Esophagus muscularis mucosa (tissue), 4 donors: ENCODE results near the gene MEIS1. TPM values are rescaled to one million over a fixed set of nuclear protein-coding genes. Genes with fewer than 3 reads are reported as not detected.

Source experiments
- DNase-seq: peaks from one replicate; pipeline ENCODE4 v3.0.0-alpha.2; 2017; ENCODE audit errors: extremely low spot score
- H3K27ac ChIP-seq, 4 donors: fragments of 200-600 bp; sonication (generic); replicated peaks in 1 of 4; 1 replicate in 3 of 4; 2 replicates in 1 of 4; pipeline ENCODE4 v1.5.1; 2016 to 2019; ENCODE audit warnings: mild to moderate bottlenecking in 1 of 4
- H3K27me3 ChIP-seq, 4 donors: fragments of 200-600 bp; sonication (generic); one replicate each; pipeline versions ENCODE4 v1.5.1 to v1.6.0; 2016 to 2019
- H3K36me3 ChIP-seq, 4 donors: fragments of 200-600 bp; sonication (generic); one replicate each; pipeline ENCODE4 v1.5.1; 2016 to 2019
- H3K4me1 ChIP-seq, 4 donors: fragments of 200-600 bp; sonication (generic); one replicate each; pipeline ENCODE4 v1.5.1; 2016 to 2019
- H3K4me3 ChIP-seq, 4 donors: fragments of 200-600 bp; sonication (generic); 1 replicate in 2 of 4; 2 replicates in 2 of 4; pipeline ENCODE4 v1.5.1; 2016 to 2019; ENCODE audit warnings: mild to moderate bottlenecking in 4 of 4, moderate library complexity in 1 of 4
- H3K9me3 ChIP-seq, 4 donors: fragments of 200-600 bp; sonication (generic); 1 replicate in 3 of 4; 2 replicates in 1 of 4; pipeline ENCODE4 v1.5.1; 2016 to 2019
- EP300 ChIP-seq: sonication (generic); formaldehyde crosslinking; IDR thresholded peaks from one replicate; pipeline ENCODE4 v1.6.1; 2017; ENCODE audit warnings: antibody characterized with exemption
- POLR2A ChIP-seq: fragments of 450-650 bp; IDR thresholded peaks from one replicate; pipeline ENCODE4 v1.6.1; 2017; ENCODE audit warnings: antibody characterized with exemption, moderate library complexity, mild to moderate bottlenecking, low read depth
- POLR2AphosphoS5 ChIP-seq, 2 donors: sonication (generic); formaldehyde crosslinking; IDR thresholded peaks; one replicate each; pipeline ENCODE4 v1.6.1; 2017; ENCODE audit warnings: antibody characterized with exemption in 2 of 2
- WGBS: methylation state at CpG from one replicate; pipeline ENCODE4 v1.1.5; 2018; 5-methylcytosine and 5-hydroxymethylcytosine counted together
- intact Hi-C: fragments of 100-400 bp; cut with DNase I; formaldehyde crosslinking; loops from one replicate; pipeline ENCODE4 v1.15.1; 2023
- total RNA-seq, 4 donors: library from RNA; depleted of rRNA; stranded (reverse); fragments of >200 nt; gene quantifications; one replicate each; pipeline versions ENCODE4 v1.1.0 to v1.2.1, GENCODE V29; 2016
- TF ChIP-seq, protein P1 (sequence below), 3 experiments: fragments of 200-600 bp in 2 of 3; fragments of 450-650 bp in 1 of 3; sonication (generic) in 2 of 3; IDR thresholded peaks; one replicate each; pipeline ENCODE4 v1.5.1; 2017 to 2019; ENCODE audit warnings: antibody characterized with exemption in 3 of 3, mild to moderate bottlenecking in 2 of 3, moderate library complexity in 1 of 3

MEIS1 gene
- total RNA-seq, 4 donors from 2014 or later = 89.8 to 166 (median 132) TPM

DNA sequence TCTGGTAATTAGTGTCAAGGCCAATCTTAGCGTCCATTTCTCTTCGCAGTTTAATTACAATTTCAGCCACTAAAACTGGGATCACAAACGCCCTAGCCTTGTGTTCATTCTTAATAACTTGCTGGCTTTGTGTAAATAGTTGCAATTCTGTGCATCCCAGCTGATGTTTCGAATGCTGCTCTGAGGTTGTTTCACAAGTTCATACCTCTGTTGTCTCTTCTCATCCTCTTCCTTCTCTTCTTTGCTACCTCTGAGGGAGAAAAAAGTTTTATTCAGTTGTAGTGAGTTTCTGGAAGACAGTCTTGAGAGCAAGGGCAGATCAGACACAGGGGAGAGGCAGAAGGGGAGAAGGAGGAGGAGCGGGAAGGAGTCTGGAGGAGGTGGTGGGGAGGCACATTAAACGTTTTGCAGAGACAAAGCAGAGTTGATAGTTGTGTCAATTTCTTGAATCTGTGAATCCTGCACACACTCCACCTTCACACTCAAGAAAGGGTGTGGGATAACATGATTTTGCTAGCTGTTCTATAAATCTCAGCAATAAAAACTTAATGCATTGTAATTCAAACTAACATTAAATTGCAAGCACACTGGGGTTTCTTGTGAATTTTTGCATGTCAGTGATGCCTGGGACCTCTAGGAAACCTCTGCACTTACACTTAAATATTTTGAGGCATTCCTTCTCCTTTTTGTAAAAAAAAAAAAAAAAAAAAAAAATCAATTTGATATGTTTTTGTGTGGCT lies 6.8 kb downstream of the MEIS1 start:
- Histone ChIP-seq H3K4me3 (peak overlapping the region; percentile 77 to 85 (median 80)), H3K4me1 (peaks cover 0 to 19% (median 10%) of the 10 kb centered on the region in 4 donors), H3K9me3 (no peaks in the 10 kb centered on the region), H3K27ac (peak overlapping the region; percentile 86 to 98 (median 93)), H3K27me3 (no peaks in the 10 kb centered on the region), H3K36me3 (peaks cover 0 to 41% (median 9%) of the 10 kb centered on the region in 4 donors)
- no peak for DNase-seq
- TF ChIP-seq POLR2AphosphoS5 (IDR thresholded peaks at IDR 0.05) = peak in 1 of 2 donors; percentile 22
- TF ChIP-seq POLR2A = no peak
- intact Hi-C loops = no loop called here
- 35% methylated on average over 6 of the region's 6 CpGs for WGBS

DNA sequence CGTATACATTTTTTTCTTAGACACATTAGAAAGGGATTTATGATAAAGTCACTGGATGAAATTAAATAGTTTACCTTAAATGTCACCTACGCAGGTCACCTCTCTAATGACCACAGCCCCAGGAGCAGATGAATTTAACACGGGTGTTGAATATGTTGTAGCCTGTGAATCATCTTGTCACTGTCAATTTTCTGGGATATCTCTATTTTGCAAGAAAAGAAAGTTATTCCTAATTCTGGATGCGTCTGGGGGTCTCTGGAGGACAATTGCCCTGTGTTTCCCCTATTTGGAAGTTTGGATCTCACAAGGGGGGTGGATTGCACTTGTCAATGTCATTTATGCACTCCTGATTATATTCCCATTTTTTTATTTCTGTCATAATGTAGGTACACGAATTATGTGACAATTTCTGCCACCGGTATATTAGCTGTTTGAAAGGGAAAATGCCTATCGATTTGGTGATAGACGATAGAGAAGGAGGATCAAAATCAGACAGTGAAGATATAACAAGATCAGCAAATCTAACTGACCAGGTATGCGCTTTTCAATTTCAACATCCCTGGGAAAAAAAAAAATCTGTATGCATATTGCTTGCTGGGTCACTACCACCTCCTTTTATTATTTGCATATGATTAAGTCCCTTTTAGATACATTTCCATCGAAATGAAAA lies 7.7 kb downstream of the MEIS1 start:
- WGBS = 38% methylated on average over 10 of the region's 10 CpGs
- no peak for DNase-seq
- TF ChIP-seq, protein P1, sequence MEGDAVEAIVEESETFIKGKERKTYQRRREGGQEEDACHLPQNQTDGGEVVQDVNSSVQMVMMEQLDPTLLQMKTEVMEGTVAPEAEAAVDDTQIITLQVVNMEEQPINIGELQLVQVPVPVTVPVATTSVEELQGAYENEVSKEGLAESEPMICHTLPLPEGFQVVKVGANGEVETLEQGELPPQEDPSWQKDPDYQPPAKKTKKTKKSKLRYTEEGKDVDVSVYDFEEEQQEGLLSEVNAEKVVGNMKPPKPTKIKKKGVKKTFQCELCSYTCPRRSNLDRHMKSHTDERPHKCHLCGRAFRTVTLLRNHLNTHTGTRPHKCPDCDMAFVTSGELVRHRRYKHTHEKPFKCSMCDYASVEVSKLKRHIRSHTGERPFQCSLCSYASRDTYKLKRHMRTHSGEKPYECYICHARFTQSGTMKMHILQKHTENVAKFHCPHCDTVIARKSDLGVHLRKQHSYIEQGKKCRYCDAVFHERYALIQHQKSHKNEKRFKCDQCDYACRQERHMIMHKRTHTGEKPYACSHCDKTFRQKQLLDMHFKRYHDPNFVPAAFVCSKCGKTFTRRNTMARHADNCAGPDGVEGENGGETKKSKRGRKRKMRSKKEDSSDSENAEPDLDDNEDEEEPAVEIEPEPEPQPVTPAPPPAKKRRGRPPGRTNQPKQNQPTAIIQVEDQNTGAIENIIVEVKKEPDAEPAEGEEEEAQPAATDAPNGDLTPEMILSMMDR (IDR thresholded peaks at IDR 0.05) = no peak
- TF ChIP-seq POLR2A = no peak
- TF ChIP-seq EP300 = no peak
- no peak for TF ChIP-seq POLR2AphosphoS5 (IDR thresholded peaks at IDR 0.05)
- Histone ChIP-seq H3K9me3 (no peaks in the 10 kb centered on the region), H3K36me3 (peaks cover 0 to 41% (median 9%) of the 10 kb centered on the region in 4 donors), H3K27ac (peak overlapping the region; percentile 86 to 98 (median 93)), H3K27me3 (no peaks in the 10 kb centered on the region), H3K4me3 (peak overlapping the region; percentile 77 to 85 (median 80)), H3K4me1 (peaks cover 0 to 27% (median 18%) of the 10 kb centered on the region in 4 donors)
- intact Hi-C loops = no loop called here

DNA sequence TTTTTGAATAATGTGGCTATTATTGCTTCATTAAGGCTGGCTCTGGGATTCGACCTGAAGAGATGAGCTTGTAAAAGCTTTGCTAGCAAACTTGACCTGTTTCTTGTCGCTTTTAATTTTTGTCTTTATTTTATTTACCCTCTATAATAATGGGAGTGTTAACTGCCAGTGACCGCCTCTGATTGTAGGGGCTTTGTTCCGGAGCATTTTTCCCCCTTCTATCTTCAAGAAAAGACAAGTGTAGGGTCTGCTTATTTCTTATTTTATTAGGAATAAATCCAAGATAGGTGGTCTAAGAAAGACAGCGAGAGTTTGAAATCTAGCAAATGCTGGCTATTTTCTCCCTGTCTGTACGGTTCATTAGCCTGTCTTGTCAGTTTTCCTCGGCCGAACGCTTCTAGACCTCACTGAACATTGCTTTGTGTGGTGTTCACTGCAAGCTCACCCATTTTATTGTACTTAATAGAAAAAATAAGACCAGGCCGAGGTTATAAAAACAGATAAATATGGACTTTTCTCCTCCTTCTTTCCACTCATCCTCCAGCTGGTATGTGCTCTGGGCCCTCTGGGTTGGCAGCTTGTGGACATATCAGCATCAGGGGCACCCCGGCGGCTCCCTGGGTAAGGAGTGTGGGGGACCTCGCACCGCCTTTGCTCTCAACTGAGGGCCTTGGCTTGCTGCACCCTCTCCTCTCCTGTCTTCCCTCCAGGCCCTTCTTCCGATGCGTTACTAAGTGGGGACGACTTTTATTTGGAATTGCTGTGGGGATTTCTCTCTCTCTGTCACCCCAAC lies 8.5 kb downstream of the MEIS1 start:
- H3K4me3 ChIP-seq = peak overlapping the region; percentile 77 to 85 (median 80)
- TF ChIP-seq POLR2AphosphoS5 (IDR thresholded peaks at IDR 0.05) (no peak), EP300 (no peak), POLR2A (no peak)
- TF ChIP-seq, protein P1 (IDR thresholded peaks at IDR 0.05) = no peak
- DNase-seq = no peak
- no peaks in the 10 kb centered on the region for H3K27me3 ChIP-seq
- peaks cover 0 to 34% (median 26%) of the 10 kb centered on the region in 4 donors for H3K4me1 ChIP-seq
- 30% methylated on average over 17 of the region's 17 CpGs for WGBS
- peaks cover 0 to 41% (median 9%) of the 10 kb centered on the region in 4 donors for H3K36me3 ChIP-seq
- intact Hi-C loops = no loop called here
- H3K9me3 ChIP-seq = no peaks in the 10 kb centered on the region
- H3K27ac ChIP-seq = peak overlapping the region; percentile 86 to 98 (median 93)

DNA sequence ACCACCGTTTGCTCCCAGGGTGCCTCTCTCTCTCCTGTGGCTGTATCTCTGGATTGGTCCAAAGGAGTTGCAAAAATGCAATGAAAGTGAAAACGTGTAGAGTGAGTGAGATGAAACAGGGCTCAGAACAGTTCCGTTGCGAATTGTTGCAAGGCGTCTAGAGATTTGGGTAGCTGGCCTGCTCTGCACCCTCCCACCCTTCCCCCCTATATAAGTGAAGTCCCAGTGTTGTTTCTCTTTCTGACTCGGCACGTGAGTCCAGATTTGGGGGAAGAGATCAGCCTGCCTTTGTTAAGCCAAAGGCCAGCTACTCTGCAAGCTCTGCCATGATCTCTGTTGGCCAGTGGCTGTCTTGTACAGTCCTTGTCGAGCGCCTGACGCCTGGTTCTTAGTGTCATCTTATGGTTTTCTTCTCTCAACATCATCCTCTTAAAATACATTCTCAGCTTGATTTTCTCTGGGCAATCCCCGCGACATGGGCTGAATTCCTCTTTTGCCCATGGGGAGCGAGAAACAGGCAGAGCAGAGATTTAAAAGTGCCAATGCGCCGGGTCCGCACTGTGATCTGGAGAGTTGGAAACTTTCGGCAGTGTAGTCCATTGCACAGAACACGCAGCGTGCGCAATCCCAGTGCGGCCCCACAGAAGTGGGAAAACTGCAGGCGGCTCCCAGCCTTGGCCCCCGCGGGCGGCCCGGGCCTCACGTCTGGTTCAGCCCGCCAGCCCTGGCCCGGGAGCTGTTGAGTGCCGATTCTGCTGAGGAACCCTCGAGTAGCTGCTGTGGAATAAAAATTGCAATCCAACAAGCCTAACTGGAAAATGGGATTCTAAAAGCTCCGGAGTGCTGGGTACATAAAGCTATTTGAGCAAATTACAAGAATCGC lies 9.3 kb downstream of the MEIS1 start:
- H3K36me3 ChIP-seq = peaks cover 0 to 39% (median 9%) of the 10 kb centered on the region in 4 donors
- no peak for DNase-seq
- no peaks in the 10 kb centered on the region for H3K9me3 ChIP-seq
- peaks cover 0 to 36% (median 33%) of the 10 kb centered on the region in 4 donors for H3K4me1 ChIP-seq
- peak in 1 of 2 donors; percentile 39 for TF ChIP-seq POLR2AphosphoS5 (IDR thresholded peaks at IDR 0.05)
- TF ChIP-seq EP300 = no peak
- WGBS = 20% methylated on average over 33 of the region's 33 CpGs
- no peaks in the 10 kb centered on the region for H3K27me3 ChIP-seq
- peak overlapping the region; percentile 77 to 85 (median 80) for H3K4me3 ChIP-seq
- intact Hi-C loops = no loop called here
- H3K27ac ChIP-seq = peak overlapping the region; percentile 86 to 98 (median 93)
